Prostate gland (tissue), 2 donors: ENCODE measurements around the gene AMFR.

Experiments used
- CTCF ChIP-seq, 4 experiments: fragments of 200-600 bp in 2 of 4; fragments of 450-650 bp in 2 of 4; sonication (generic) in 2 of 4; IDR thresholded peaks; 1 replicate in 3 of 4; 2 replicates in 1 of 4; pipeline ENCODE4 v1.5.1; 2016 to 2019; ENCODE audit warnings: antibody characterized with exemption in 4 of 4, mild to moderate bottlenecking in 2 of 4, moderate library complexity in 2 of 4
- POLR2AphosphoS5 ChIP-seq: sonication (generic); formaldehyde crosslinking; IDR thresholded peaks from one replicate; pipeline ENCODE4 v1.6.1; 2017; ENCODE audit warnings: antibody characterized with exemption

- no peak for TF ChIP-seq CTCF (IDR thresholded peaks at IDR 0.05)
- TF ChIP-seq POLR2AphosphoS5 = no peak
Observed at GRCh38 chr16:56330476-56330875, 94.9 kb downstream of the AMFR start.
